Mammary epithelial cell (primary cell): ENCODE data around the gene TMEM161B.
"Not testable (repeated sequence)": the region's sequence is repeated elsewhere in the genome, so short reads cannot be mapped to it uniquely, and the experiment has no call there.

Experiments
- CTCF ChIP-seq, 2 donors: IDR thresholded peaks in 1 of 2; conservative IDR thresholded peaks in 1 of 2; 2 replicates each; pipeline ENCODE4 v1.5.1; 2011 to 2012; ENCODE audit warnings: inconsistent platforms in 2 of 2, low read length in 2 of 2, mild to moderate bottlenecking in 2 of 2, control low read depth in 1 of 2, low read depth in 1 of 2; ENCODE audit not compliant: insufficient read depth in 1 of 2; ENCODE audit errors: extremely low read depth in 1 of 2
- EZH2 ChIP-seq: IDR thresholded peaks from 2 replicates; pipeline ENCODE4 v1.6.1; 2012; ENCODE audit warnings: low read length, inconsistent platforms, borderline replicate concordance

GRCh38 chr5:88264565-88264964 lies 4.1 kb downstream of the TMEM161B start:
- TF ChIP-seq CTCF (conservative IDR thresholded peaks at IDR 0.05 in 1 of 2, IDR thresholded peaks at IDR 0.05 in 1 of 2; ENCODE audit: extremely low read depth in 1 of 2, insufficient read depth in 1 of 2, low read depth in 1 of 2, low read length in 2 of 2); EZH2: not testable (repeated sequence)
